GM19467 (cell line): Measurements from ENCODE around the gene EIF4E1B.
"Not testable (repeated sequence)": the region's sequence is repeated elsewhere in the genome, so short reads cannot be mapped to it uniquely, and the experiment has no call there.

ENCODE experiments used
- ATAC-seq: cut with Tn5 transposase; IDR thresholded peaks from one replicate; pipeline ENCODE4 v1.9.1; 2021; ENCODE audit warnings: mild to moderate bottlenecking, moderate library complexity; ENCODE audit not compliant: unreplicated experiment

The EIF4E1B gene, protein sequence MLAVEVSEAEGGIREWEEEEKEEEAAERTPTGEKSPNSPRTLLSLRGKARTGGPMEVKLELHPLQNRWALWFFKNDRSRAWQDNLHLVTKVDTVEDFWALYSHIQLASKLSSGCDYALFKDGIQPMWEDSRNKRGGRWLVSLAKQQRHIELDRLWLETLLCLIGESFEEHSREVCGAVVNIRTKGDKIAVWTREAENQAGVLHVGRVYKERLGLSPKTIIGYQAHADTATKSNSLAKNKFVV

DNA sequence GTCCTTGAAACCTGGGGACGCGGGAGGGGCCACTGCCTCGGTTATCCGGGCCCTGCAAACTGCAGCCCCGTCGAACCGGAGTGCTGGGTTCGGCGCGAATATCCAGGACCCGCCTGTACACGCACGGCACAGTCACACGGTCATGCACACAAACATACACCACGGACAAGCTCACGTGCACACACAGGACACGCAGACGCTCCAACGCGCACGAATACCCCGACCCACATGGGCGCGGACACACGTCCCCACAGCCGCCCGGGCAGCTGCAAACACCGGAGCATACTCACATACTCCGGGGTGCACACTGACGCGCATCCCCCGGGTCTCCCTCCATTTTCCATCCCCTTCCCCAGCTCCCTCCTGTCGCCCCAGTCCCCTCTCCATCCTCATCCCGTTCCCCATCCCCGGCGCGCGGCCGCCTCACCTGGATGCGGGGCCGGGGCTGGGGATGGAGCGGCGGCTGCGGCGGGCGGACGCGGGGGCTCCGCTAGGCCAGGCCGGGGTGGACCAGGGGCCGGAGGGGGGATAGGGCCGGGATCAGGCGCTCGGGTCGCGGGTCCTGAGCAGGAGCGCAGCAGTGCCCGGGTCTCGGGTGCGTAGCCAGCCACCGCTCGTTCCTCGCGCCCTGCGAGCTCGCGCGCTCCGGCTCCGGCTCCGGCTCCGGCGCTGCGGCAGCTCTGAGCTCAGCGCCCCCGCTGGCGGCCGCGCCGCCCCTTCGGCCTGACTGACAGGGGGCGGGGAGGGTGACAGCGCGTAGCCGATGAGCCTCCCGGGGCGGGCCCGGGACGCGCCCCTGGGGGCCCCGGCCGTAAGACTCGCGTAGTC, at the start of gene EIF4E1B, which contains the start of gene SNCB:
Gene EIF4E1B (plus strand): TSS at position 823 of the 828 bp plus-strand sequence. CDS start 12,113 bp downstream, outside the sequence.
Gene SNCB (minus strand): TSS at position 682 of the 828 bp plus-strand sequence. CDS start 880 bp downstream, outside the sequence.
- ATAC-seq, result no peak

GRCh38 chr5:176581361-176581760, 49.1 kb upstream of the EIF4E1B start:
- no peak for ATAC-seq

- no peak for ATAC-seq
These were observed 47.4 kb upstream of the EIF4E1B start for GRCh38 chr5:176583076-176583475.

- ATAC-seq, result no peak
These were observed 43.1 kb upstream of the EIF4E1B start for GRCh38 chr5:176587398-176587797.

DNA sequence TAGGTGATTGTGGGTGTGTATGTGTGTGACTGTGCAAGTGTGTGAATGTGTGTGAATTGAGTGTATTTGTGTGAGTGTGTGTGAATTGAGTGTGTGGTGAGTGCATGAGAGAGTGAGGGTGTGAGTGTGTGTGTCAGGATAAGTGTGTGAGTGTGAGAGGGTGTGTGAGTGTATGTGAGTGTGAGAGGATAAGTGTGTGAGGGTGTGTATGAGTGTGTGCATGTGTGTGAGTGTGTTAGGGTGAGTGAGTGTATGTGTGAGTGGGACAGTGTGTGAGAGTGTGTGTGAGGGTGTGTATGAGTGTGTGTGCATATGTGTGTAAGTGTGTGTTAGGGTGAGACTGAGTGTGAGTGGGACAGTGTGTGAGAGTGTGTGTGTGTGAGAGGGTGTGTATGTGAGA, 42.2 kb upstream of the EIF4E1B start:
- ATAC-seq, result no peak

DNA sequence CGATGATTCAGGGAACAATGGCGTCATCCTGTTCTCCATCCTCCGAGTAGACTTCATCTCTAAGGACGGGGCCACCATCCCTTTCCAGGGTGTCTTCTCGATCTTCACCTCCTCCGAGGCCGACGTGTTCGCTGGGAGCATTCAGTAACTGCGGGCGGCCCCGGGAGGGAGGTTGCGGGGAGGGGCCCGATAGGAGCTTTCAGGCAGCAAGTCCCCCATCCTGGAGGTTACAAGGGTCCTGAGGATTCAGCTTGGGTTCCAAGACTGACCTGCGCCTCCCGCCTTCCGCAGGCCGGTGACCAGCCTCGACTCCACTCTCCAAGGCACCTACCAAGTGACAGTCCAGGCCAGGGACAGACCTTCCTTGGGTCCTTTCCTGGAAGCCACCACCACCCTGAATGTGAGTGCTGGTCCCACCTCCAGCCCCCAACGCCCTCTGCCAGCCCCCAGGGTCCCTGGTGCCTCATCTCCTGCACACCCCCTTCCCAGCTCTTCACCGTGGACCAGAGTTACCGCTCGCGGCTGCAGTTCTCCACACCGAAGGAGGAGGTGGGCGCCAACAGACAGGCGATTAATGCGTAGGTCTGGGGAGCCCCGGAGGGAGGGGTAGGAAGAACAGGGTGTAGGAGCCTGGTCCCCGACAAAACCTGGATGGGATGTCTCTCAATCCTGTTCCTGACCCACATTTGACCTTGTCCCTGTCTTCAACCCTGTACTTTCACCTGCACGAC, 41.3 kb upstream of the EIF4E1B start:
- no peak for ATAC-seq

DNA sequence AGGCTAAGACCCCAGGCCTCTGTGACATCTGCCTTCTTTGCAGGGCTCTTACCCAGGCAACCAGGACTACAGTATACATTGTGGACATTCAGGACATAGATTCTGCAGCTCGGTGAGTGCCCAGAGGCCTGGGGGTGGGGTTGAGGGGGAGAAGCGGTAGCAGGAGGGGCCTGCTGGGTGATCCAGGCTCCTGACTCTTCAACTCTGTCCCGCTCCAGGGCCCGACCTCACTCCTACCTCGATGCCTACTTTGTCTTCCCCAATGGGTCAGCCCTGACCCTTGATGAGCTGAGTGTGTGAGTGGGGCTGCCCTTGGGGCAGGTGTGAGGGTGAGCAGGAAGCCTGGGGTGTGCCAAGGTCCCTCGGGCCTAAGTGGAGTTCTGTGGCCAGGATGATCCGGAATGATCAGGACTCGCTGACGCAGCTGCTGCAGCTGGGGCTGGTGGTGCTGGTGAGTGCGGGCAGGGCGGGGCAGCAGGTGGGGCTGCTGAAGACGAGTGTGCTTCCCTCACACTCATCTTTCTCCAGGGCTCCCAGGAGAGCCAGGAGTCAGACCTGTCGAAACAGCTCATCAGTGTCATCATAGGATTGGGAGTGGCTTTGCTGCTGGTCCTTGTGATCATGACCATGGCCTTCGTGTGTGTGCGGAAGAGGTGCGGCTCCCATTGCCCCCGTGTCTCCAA, 40.3 kb upstream of the EIF4E1B start:
- ATAC-seq, result no peak

GRCh38 chr5:176591667-176592066, 38.8 kb upstream of the EIF4E1B start:
- ATAC-seq, result not testable (repeated sequence)

- no peak for ATAC-seq
These were observed 37.9 kb upstream of the EIF4E1B start for GRCh38 chr5:176592573-176592972.

DNA sequence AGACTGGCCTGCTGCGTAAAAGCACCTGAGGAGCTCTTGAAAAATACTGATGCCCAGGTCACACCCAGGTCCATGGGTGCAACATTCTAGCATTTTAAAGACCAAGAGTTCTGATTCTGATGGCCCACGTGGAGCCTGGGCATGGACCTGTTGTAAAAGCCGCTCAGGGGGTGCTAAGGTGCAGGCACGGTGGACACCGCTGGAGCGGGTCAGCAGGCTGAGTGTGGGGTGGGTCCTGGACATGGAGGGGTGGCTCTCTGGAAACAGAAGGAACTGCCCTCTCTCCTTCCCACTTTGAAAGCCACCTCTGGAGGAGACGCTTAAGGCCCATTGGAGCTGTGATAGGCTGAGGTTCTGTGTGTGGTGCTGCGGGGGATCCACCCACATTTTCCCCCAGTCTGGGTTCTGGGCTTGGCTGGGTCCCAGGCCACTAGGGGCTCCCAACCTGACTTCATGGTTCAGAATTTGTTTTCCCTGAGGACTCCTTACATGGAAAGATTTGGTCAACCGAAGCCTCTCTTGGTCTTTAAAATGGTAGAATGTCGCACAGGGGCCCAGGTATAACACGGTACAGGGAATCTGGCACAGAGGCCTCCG, 37.1 kb upstream of the EIF4E1B start:
- no peak for ATAC-seq

DNA sequence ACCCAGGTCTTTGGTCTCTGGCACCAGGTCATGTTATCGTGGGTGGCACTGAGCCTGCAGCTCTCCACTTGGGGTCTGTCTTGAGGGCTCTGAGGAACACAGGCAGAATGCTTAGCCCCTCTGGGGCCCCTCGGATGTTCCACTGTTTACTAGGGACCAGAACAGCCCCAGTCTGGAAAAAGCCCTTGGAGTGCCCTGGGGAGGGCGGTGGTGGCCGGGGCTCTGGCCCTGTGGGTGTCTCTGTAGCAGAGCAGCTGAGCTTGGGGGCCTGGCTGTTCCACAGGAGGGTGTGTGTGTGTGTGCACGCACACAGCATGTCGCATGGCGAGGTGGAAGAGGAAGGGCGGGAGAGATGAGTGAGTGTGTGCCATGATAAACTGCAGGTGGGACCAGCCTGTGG, 35.9 kb upstream of the EIF4E1B start:
- ATAC-seq, result no peak

DNA sequence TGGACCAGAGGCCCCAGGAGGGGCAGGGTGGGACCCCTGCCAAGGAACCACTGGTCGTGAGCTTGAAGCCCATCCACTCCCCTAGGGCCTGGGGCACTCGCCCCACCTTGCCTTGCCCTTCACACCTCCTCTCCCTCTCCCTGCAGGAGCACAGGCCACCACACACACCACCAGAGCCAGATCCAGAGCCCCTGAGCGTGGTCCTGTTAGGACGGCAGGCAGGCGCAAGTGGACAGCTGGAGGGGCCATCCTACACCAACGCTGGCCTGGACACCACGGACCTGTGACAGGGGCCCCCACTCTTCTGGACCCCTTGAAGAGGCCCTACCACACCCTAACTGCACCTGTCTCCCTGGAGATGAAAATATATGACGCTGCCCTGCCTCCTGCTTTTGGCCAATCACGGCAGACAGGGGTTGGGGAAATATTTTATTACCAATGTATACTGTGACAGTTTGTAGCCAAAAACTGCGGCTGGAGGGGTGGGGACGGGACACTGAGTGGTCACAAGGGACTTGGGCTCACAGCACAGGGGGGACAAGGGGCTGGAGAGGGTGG, 35.0 kb upstream of the EIF4E1B start:
- ATAC-seq, result no peak

GRCh38 chr5:176596069-176596644, 34.3 kb upstream of the EIF4E1B start:
- ATAC-seq, result no peak

DNA sequence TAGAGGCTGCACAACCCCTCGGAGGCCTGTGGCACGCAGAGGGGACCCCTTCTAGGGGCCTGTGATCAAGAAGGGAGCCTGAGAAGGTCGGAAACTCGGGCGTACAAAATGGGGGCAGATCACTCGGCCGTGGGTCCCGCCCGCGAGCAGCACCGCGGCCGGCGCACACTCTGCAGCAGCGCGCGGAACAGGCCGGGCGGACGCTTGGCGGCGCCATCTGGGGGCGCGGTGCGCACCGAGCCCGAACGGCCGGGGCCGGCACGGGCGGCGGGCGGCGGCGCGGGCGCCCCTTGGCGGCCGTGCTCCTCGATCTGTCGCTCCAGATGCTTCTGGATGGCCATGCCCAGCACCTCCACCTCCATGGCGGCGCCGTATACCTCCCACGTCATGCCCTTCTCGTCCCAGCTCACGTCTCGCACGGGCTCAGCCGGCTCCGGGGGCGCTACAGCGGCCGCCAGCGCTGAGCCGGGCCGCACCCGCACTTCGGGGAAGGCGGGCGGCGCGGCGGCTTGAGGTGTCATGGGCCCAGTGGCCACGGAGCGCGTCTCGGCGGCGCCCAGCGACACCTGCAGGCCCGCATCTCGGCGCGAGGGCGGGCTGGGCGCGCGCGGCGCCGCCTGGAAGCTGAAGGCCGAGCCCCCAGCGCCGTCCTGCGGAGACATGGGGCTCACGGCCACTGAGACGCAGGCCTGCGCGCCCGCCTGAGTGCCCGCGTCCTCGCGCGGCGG, 33.6 kb upstream of the EIF4E1B start:
- ATAC-seq, result peak; percentile 83

- ATAC-seq, result no peak
These were observed 32.8 kb upstream of the EIF4E1B start for GRCh38 chr5:176597417-176598389.

DNA sequence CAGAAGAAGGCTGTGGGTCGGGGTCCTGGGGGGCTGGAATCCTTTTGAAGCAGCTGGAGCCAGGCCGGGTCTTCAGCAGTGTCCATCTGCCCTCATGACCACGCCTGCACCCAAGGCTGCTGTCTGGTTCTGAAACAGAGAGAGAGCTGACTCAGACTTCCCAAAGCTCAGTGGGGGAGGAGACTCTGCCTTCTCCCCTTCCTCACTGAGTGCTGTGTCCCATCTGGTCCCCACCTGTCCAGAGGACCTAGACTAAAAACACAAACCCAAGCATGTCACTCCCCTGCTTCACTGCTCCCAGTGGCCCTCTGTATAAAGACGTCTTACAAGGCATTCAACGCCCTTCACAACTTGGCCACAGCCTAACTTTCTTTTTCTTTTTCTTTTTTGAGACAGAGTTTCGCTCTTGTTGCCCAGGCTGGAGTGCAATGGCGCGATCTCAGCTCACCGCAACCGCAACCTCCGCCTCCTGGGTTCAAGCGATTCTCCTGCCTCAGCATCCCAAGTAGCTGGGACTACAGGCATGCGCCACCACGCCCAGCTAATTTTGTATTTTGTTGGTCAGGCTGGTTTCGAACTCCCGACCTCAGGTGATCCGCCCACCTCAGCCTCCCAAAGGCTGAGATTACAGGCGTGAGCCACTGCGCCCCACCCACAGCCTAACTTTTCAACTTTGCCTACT, 30.6 kb upstream of the EIF4E1B start:
- ATAC-seq, result not testable (repeated sequence)

GRCh38 chr5:176601901-176602482, 28.5 kb upstream of the EIF4E1B start:
- no peak for ATAC-seq
